Measurements from ENCODE around the gene ATP6V0C.

DNA sequence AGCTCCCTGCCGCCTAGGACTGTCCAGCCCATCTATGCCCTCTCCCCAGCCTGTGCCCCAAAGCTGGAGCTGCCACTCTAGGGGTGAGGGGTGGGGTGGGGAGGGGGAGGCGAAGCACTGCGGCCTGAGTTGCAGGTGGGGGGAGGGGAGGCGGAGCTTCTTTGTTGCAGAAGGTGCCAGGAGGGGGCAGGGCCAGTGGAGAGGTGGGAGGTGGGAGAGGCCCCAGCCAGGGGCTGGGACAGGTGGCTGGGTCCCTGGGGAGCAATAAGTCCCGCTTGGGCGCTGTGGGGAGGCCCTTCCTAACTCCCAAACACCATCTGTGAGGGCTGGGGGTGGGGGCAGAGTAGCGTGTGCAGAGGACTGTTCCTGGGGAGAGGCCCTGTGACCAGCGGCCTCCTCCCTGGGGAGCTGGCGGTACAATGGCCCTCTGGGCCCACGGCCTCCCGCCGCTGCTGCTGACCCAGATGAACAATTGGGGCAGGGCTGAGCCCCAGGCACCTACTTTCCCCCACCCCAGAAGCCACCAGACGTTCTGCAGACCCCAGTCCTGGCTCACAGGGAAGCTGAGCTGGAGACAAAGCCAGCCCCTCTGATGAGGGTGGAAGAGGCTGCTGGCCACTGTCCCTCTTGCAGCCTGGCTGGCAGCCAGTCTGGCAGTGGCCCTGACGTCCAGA, 44.9 kb upstream of the ATP6V0C start:
- TF ChIP-seq CTCF (IDR thresholded peaks at IDR 0.05; ENCODE audit: low read length), result no peak
- no peak for TF ChIP-seq EZH2 (IDR thresholded peaks at IDR 0.05; ENCODE audit: borderline replicate concordance, low read length)

All from OCI-LY1 (cell line).